ENCODE data around the gene PPIF.

- TF ChIP-seq TAF1 (IDR thresholded peaks at IDR 0.05; ENCODE audit: low read depth) (no peak), REST (IDR thresholded peaks at IDR 0.05; ENCODE audit: low read depth) (no peak), NFIC (IDR thresholded peaks at IDR 0.05) (no peak), TEAD4 (IDR thresholded peaks at IDR 0.05) (no peak), TCF12 (IDR thresholded peaks at IDR 0.05; ENCODE audit: low read depth) (no peak; the same call in 1 of the 2 replicates)
Observed at GRCh38 chr10:79346388-79347225, 662 bp upstream of the PPIF start.
